Measurements from ENCODE around the gene CNTNAP2. TPM values are rescaled to one million over a fixed set of nuclear protein-coding genes. Genes with fewer than 3 reads are reported as not detected.

Gene CNTNAP2
- total and polyA plus RNA-seq, 4 donors: 0.14 to 2.3 (median 1.1) TPM

GRCh38 chr7:147053746-147054145 lies 937.1 kb downstream of the CNTNAP2 start (continued):
- TF ChIP-seq CTCF (IDR thresholded peaks at IDR 0.05; ENCODE audit: low read depth, low read length, missing input control): no peak

DNA sequence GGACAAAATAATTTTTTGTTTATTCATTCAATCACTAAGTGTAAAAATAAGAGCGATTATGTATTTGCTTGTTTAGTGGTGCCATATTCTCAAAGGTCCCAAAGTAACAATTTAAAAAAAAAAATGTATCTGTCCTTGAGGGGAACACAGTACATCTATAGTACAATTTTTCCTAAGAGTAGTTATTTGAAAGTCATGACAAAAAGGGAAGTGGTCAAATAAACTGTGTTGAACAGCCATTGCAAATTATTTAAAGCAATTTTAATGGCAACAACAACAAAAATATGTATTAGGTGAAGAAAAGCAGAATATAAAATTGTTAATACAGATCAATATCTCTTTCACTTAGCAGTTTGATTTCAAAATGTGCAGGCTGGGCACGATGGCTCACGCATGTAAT lies 943.5 kb downstream of the CNTNAP2 start:
- TF ChIP-seq EGR1 (IDR thresholded peaks at IDR 0.05; ENCODE audit: low read depth in 2 of 2) (no peak), YY1 (IDR thresholded peaks at IDR 0.05) (no peak), ATF3 (IDR thresholded peaks at IDR 0.05) (no peak), FOXA2 (IDR thresholded peaks at IDR 0.05) (no peak), CTCF (IDR thresholded peaks at IDR 0.05; ENCODE audit: low read depth, low read length, missing input control) (no peak), ZBTB33 (IDR thresholded peaks at IDR 0.05) (no peak), HNF4G (IDR thresholded peaks at IDR 0.05) (no peak), NR2F2 (IDR thresholded peaks at IDR 0.05) (no peak), SP1 (IDR thresholded peaks at IDR 0.05) (no peak), JUND (IDR thresholded peaks at IDR 0.05) (no peak), TAF1 (conservative IDR thresholded peaks at IDR 0.05) (no peak), RXRA (IDR thresholded peaks at IDR 0.05) (no peak), GABPA (IDR thresholded peaks at IDR 0.05 in 1 of 2, conservative IDR thresholded peaks at IDR 0.05 in 1 of 2) (no peak), HNF4A (conservative IDR thresholded peaks at IDR 0.05) (no peak), RAD21 (IDR thresholded peaks at IDR 0.05) (no peak)
- TF ChIP-seq, protein P1, sequence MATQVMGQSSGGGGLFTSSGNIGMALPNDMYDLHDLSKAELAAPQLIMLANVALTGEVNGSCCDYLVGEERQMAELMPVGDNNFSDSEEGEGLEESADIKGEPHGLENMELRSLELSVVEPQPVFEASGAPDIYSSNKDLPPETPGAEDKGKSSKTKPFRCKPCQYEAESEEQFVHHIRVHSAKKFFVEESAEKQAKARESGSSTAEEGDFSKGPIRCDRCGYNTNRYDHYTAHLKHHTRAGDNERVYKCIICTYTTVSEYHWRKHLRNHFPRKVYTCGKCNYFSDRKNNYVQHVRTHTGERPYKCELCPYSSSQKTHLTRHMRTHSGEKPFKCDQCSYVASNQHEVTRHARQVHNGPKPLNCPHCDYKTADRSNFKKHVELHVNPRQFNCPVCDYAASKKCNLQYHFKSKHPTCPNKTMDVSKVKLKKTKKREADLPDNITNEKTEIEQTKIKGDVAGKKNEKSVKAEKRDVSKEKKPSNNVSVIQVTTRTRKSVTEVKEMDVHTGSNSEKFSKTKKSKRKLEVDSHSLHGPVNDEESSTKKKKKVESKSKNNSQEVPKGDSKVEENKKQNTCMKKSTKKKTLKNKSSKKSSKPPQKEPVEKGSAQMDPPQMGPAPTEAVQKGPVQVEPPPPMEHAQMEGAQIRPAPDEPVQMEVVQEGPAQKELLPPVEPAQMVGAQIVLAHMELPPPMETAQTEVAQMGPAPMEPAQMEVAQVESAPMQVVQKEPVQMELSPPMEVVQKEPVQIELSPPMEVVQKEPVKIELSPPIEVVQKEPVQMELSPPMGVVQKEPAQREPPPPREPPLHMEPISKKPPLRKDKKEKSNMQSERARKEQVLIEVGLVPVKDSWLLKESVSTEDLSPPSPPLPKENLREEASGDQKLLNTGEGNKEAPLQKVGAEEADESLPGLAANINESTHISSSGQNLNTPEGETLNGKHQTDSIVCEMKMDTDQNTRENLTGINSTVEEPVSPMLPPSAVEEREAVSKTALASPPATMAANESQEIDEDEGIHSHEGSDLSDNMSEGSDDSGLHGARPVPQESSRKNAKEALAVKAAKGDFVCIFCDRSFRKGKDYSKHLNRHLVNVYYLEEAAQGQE (IDR thresholded peaks at IDR 0.05): no peak
- TF ChIP-seq, protein P2, sequence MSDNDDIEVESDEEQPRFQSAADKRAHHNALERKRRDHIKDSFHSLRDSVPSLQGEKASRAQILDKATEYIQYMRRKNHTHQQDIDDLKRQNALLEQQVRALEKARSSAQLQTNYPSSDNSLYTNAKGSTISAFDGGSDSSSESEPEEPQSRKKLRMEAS (IDR thresholded peaks at IDR 0.05): no peak
- DNase-seq (ENCODE audit: low spot score): no peak
- WGBS: 90% methylated on average over 3 of the region's 3 CpGs
- Histone ChIP-seq H3K4me1 (ENCODE audit: control insufficient read depth in 4 of 4, insufficient read depth in 4 of 4, low read length in 3 of 4) (no peaks in the 10 kb centered on the region), H3K4me3 (ENCODE audit: low read depth in 1 of 3, low read length in 3 of 3) (no peak overlapping the region), H3K9me3 (ENCODE audit: control insufficient read depth in 4 of 4, low read length in 3 of 4) (peaks cover 0 to 1% (median 0%) of the 10 kb centered on the region in 4 donors), H3K36me3 (ENCODE audit: control insufficient read depth in 4 of 4, insufficient read depth in 3 of 4, low read depth in 1 of 4, low read length in 3 of 4) (no peaks in the 10 kb centered on the region), H3K27me3 (ENCODE audit: control insufficient read depth in 4 of 4, insufficient read depth in 4 of 4, low read length in 3 of 4) (no peaks in the 10 kb centered on the region), H3K27ac (ENCODE audit: low read depth in 1 of 2, low read length in 2 of 2) (no peak overlapping the region), H3K9ac (ENCODE audit: low read depth in 1 of 2, low read length in 2 of 2) (no peak overlapping the region)
